ENCODE results near the gene DESI1.

GRCh38 chr22:41650229-41650628 is 29.4 kb upstream of the DESI1 start:
- TF ChIP-seq CTCF (IDR thresholded peaks at IDR 0.05) (no peak), POLR2A (IDR thresholded peaks at IDR 0.05) (no peak)

All from uterus (tissue), 2 donors.